DMS 273 treated with DMSO at 0.1 percent for 48 hours (cell line): Measurements from ENCODE around the gene SZRD1.
"Not testable (repeated sequence)": the region's sequence is repeated elsewhere in the genome, so short reads cannot be mapped to it uniquely, and the experiment has no call there.

Source experiments
- DNase-seq: peaks from one replicate; lab custom pipeline; 2025; lab: John Stamatoyannopoulos, UW

SZRD1 gene

GRCh38 chr1:16366722-16367257 lies at the start of gene SZRD1:
SZRD1 (plus strand) TSS chr1:16367242; CDS start chr1:16367258, 16 bp downstream.
- peak; percentile 98 for DNase-seq

- no peak for DNase-seq
These were observed 48.5 kb upstream of the SZRD1 start for GRCh38 chr1:16318555-16318954.

GRCh38 chr1:16321176-16321867 lies 45.7 kb upstream of the SZRD1 start:
- no peak for DNase-seq

GRCh38 chr1:16324456-16324890 lies 42.6 kb upstream of the SZRD1 start:
- no peak for DNase-seq

GRCh38 chr1:16326833-16327404 lies 40.1 kb upstream of the SZRD1 start:
- no peak for DNase-seq

GRCh38 chr1:16334655-16335340 lies 32.2 kb upstream of the SZRD1 start:
- no peak for DNase-seq

GRCh38 chr1:16338961-16339360 lies 28.1 kb upstream of the SZRD1 start:
- DNase-seq, result no peak

- no peak for DNase-seq
These were observed 26.4 kb upstream of the SZRD1 start for GRCh38 chr1:16340673-16341072.

- no peak for DNase-seq
These were observed 24.5 kb upstream of the SZRD1 start for GRCh38 chr1:16342331-16343062.

GRCh38 chr1:16343276-16343675 lies 23.8 kb upstream of the SZRD1 start:
- not testable (repeated sequence) for DNase-seq

- no peak for DNase-seq
These were observed 18.4 kb upstream of the SZRD1 start for GRCh38 chr1:16348414-16349182.

GRCh38 chr1:16349847-16350406 lies 17.1 kb upstream of the SZRD1 start:
- DNase-seq, result no peak

- no peak for DNase-seq
These were observed 15.5 kb upstream of the SZRD1 start for GRCh38 chr1:16351456-16351993.

GRCh38 chr1:16351994-16352841 lies 14.8 kb upstream of the SZRD1 start, which contains the start of gene FBXO42:
FBXO42 (minus strand) TSS chr1:16352480; CDS start chr1:16315418, 37,062 bp downstream.
- peak; percentile 72 for DNase-seq

- no peak for DNase-seq
These were observed 14.1 kb upstream of the SZRD1 start for GRCh38 chr1:16352842-16353535.

- no peak for DNase-seq
These were observed 12.4 kb upstream of the SZRD1 start for GRCh38 chr1:16354619-16355018.

- DNase-seq, result no peak
These were observed 10.2 kb upstream of the SZRD1 start for GRCh38 chr1:16356867-16357266.

- not testable (repeated sequence) for DNase-seq
These were observed 1.9 kb upstream of the SZRD1 start for GRCh38 chr1:16365146-16365498.

- peak; percentile 74 for DNase-seq
These were observed 371 bp downstream of the SZRD1 start for GRCh38 chr1:16367258-16367967.
